NCI-H524 (cell line): ENCODE measurements around the gene SLC2A4.

ENCODE experiments used
- DNase-seq, 2 experiments: peaks; one replicate each; lab custom pipeline; 2025; lab: John Stamatoyannopoulos, UW

Gene SLC2A4

GRCh38 chr17:7248796-7249195 lies 32.7 kb upstream of the SLC2A4 start:
- DNase-seq = no peak

- DNase-seq = no peak
Observed at GRCh38 chr17:7249214-7249613, 32.3 kb upstream of the SLC2A4 start.

- DNase-seq = no peak
Observed at GRCh38 chr17:7249830-7250229, 31.7 kb upstream of the SLC2A4 start.

GRCh38 chr17:7250695-7251627 lies 30.6 kb upstream of the SLC2A4 start:
- DNase-seq = no peak

- DNase-seq = peak; percentile 83 to 94
Observed at GRCh38 chr17:7251661-7252175, 29.8 kb upstream of the SLC2A4 start, which contains the start of gene CTDNEP1. Gene CTDNEP1 (minus strand): TSS chr17:7251734. CDS start chr17:7251296, 438 bp downstream.

GRCh38 chr17:7252176-7253043 lies 29.1 kb upstream of the SLC2A4 start, which contains the start of gene ELP5:
Gene ELP5 (plus strand): TSS chr17:7252215. CDS start chr17:7252551, 336 bp downstream.
- DNase-seq = peak; percentile 27 to 83

GRCh38 chr17:7253082-7253481 lies 28.4 kb upstream of the SLC2A4 start:
- no peak for DNase-seq

GRCh38 chr17:7254511-7254910 lies 27.0 kb upstream of the SLC2A4 start:
- no peak for DNase-seq

- DNase-seq = no peak
Observed at GRCh38 chr17:7256766-7257456, 24.6 kb upstream of the SLC2A4 start.

- no peak for DNase-seq
Observed at GRCh38 chr17:7258731-7259554, 22.6 kb upstream of the SLC2A4 start.

- DNase-seq = no peak
Observed at GRCh38 chr17:7259555-7259889, 22.0 kb upstream of the SLC2A4 start.

- DNase-seq = no peak
Observed at GRCh38 chr17:7260151-7260550, 21.4 kb upstream of the SLC2A4 start.

GRCh38 chr17:7260651-7261378 lies 20.7 kb upstream of the SLC2A4 start:
- no peak for DNase-seq

- no peak for DNase-seq
Observed at GRCh38 chr17:7261379-7262191, 19.9 kb upstream of the SLC2A4 start.

- DNase-seq = no peak
Observed at GRCh38 chr17:7262192-7262934, 19.2 kb upstream of the SLC2A4 start, which contains the start of gene CLDN7. Gene CLDN7 (minus strand): TSS chr17:7262478. CDS start chr17:7262043, 435 bp downstream.

- no peak for DNase-seq
Observed at GRCh38 chr17:7262935-7263800, 18.4 kb upstream of the SLC2A4 start.

- DNase-seq = no peak
Observed at GRCh38 chr17:7263801-7264078, 17.8 kb upstream of the SLC2A4 start.

- DNase-seq = no peak
Observed at GRCh38 chr17:7266784-7267183, 14.7 kb upstream of the SLC2A4 start.
